Posterior vena cava (tissue), 2 donors: ENCODE data around the gene CCL17. TPM values are rescaled to one million over a fixed set of nuclear protein-coding genes. Genes with fewer than 3 reads are reported as not detected.
"Not testable (repeated sequence)": the region's sequence is repeated elsewhere in the genome, so short reads cannot be mapped to it uniquely, and the experiment has no call there.

Experiments
- DNase-seq: peaks from one replicate; pipeline ENCODE4 v3.0.0-alpha.2; 2020; ENCODE audit warnings: low spot score
- intact Hi-C, 2 donors: fragments of 100-400 bp; cut with DNase I; formaldehyde crosslinking; loops; one replicate each; pipeline versions ENCODE4 v1.14.1 to v1.14.2; 2022 to 2023
- total RNA-seq, 2 donors: library from RNA; stranded (reverse); fragmentation: NEBNext Ultra II Directional; extraction: Animal tissue kit (Norgen Biotek cat#: 25700); gene quantifications; one replicate each; pipeline ENCODE4 v1.2.1, GENCODE V29; 2021
- donor health status: DM: yes; HTN: yes; CAD: no.
- donor health status: DM: yes; HTN: yes; CAD: no.

The CCL17 gene
- total RNA-seq, 2 donors from 2014 or later: not detected

GRCh38 chr16:57419506-57419905, 14.9 kb downstream of the CCL17 start:
- no peak for DNase-seq
- intact Hi-C loops: loop anchor here (2.0 to 5.0 kb wide), 4 partner anchors 37 to 482 kb away; no protein-coding TSS in a partner anchor

GRCh38 chr16:57422026-57422944, 17.7 kb downstream of the CCL17 start:
- peak; percentile 54 for DNase-seq
- intact Hi-C loops: loop anchor here in 1 of 2 donors (2.0 kb wide), 1 partner anchor 121 kb away; no protein-coding TSS in a partner anchor

GRCh38 chr16:57423152-57423551, 18.6 kb downstream of the CCL17 start:
- intact Hi-C loops: loop anchor here in 1 of 2 donors (2.0 kb wide), 1 partner anchor 122 kb away; no protein-coding TSS in a partner anchor
- no peak for DNase-seq

- DNase-seq: no peak
- intact Hi-C loops: no loop called here
Observed at GRCh38 chr16:57424583-57424982, 20.0 kb downstream of the CCL17 start.

GRCh38 chr16:57426356-57426755, 21.8 kb downstream of the CCL17 start:
- DNase-seq: no peak

GRCh38 chr16:57427307-57427706, 22.7 kb downstream of the CCL17 start:
- intact Hi-C loops: no loop called here
- DNase-seq: no peak

More at GRCh38 chr16:57426356-57426755, 21.8 kb downstream of the CCL17 start:
- intact Hi-C loops: no loop called here

GRCh38 chr16:57427824-57428223, 23.3 kb downstream of the CCL17 start:
- DNase-seq: no peak
- intact Hi-C loops: loop anchor here in 1 of 2 donors (2.0 kb wide), 1 partner anchor 201 kb away; no protein-coding TSS in a partner anchor

GRCh38 chr16:57430955-57431354, 26.4 kb downstream of the CCL17 start:
- no peak for DNase-seq
- intact Hi-C loops: no loop called here

- DNase-seq: no peak
- intact Hi-C loops: no loop called here
Observed at GRCh38 chr16:57432505-57432904, 27.9 kb downstream of the CCL17 start.

- DNase-seq: no peak
- intact Hi-C loops: no loop called here
Observed at GRCh38 chr16:57432989-57433388, 28.4 kb downstream of the CCL17 start.

GRCh38 chr16:57434003-57434402, 29.4 kb downstream of the CCL17 start:
- intact Hi-C loops: no loop called here
- DNase-seq: no peak

GRCh38 chr16:57435838-57436237, 31.3 kb downstream of the CCL17 start:
- intact Hi-C loops: no loop called here
- DNase-seq: no peak

- intact Hi-C loops, DNase-seq: not testable (repeated sequence)
Observed at GRCh38 chr16:57439947-57440346, 35.4 kb downstream of the CCL17 start.

- DNase-seq, intact Hi-C loops: not testable (repeated sequence)
Observed at GRCh38 chr16:57440551-57440950, 36.0 kb downstream of the CCL17 start.

- no peak for DNase-seq
- intact Hi-C loops: no loop called here
Observed at GRCh38 chr16:57444711-57445110, 40.1 kb downstream of the CCL17 start.

- intact Hi-C loops: no loop called here
- DNase-seq: no peak
Observed at GRCh38 chr16:57445510-57445909, 40.9 kb downstream of the CCL17 start.

- intact Hi-C loops: no loop called here
- DNase-seq: no peak
Observed at GRCh38 chr16:57446531-57447185, 42.1 kb downstream of the CCL17 start.

GRCh38 chr16:57447186-57447962, 42.8 kb downstream of the CCL17 start, which contains the start of the genes CIAPIN1 and COQ9:
TSS of gene CIAPIN1 (minus strand) at chr16:57447385. CDS start at chr16:57440928, 6,457 bp downstream.
TSS of gene COQ9 (plus strand) at chr16:57447479. CDS start at chr16:57447506, 27 bp downstream.
- intact Hi-C loops: no loop called here
- DNase-seq: peak; percentile 99

- intact Hi-C loops: no loop called here
- DNase-seq: no peak
Observed at GRCh38 chr16:57452021-57452420, 47.5 kb downstream of the CCL17 start.
